GM23248 (cell line): Measurements from ENCODE around the gene SH3RF3. TPM values are rescaled to one million over a fixed set of nuclear protein-coding genes. Genes with fewer than 3 reads are reported as not detected.
A peak's percentile ranks its signal among the peaks of the same experiment; 100 is the strongest.

Experiments used
- DNase-seq: peaks from one replicate; pipeline ENCODE4 v3.0.0-alpha.2; 2015
- H2AFZ ChIP-seq: fragments of 200-600 bp; sonication (generic); 2 replicates; pipeline ENCODE4 v1.6.1; 2016; ENCODE audit warnings: antibody characterized with exemption
- H3F3A ChIP-seq: fragments of 200-600 bp; sonication (generic); 2 replicates; pipeline ENCODE4 v1.6.1; 2016; ENCODE audit warnings: mild to moderate bottlenecking, antibody characterized with exemption, mixed run types; ENCODE audit not compliant: insufficient read depth
- H3K27ac ChIP-seq: fragments of 200-600 bp; sonication (generic); 2 replicates; pipeline ENCODE4 v1.5.1; 2016; ENCODE audit warnings: mild to moderate bottlenecking
- H3K27me3 ChIP-seq: fragments of 200-600 bp; sonication (generic); replicated peaks from 2 replicates; pipeline ENCODE4 v1.6.1; 2016; ENCODE audit warnings: mild to moderate bottlenecking; ENCODE audit not compliant: insufficient read depth
- H3K36me3 ChIP-seq: fragments of 200-600 bp; sonication (generic); 2 replicates; pipeline ENCODE4 v1.6.1; 2016; ENCODE audit warnings: low read depth, mild to moderate bottlenecking
- H3K4me1 ChIP-seq: fragments of 200-600 bp; sonication (generic); 2 replicates; pipeline ENCODE4 v1.6.1; 2016; ENCODE audit warnings: mild to moderate bottlenecking; ENCODE audit not compliant: insufficient read depth
- H3K4me2 ChIP-seq: fragments of 200-600 bp; sonication (generic); one replicate; pipeline ENCODE4 v1.6.1; 2016; ENCODE audit warnings: mild to moderate bottlenecking; ENCODE audit not compliant: unreplicated experiment
- H3K4me3 ChIP-seq: fragments of 200-600 bp; sonication (generic); 2 replicates; pipeline ENCODE4 v1.5.1; 2016; ENCODE audit warnings: mild to moderate bottlenecking
- H3K79me2 ChIP-seq: fragments of 200-600 bp; sonication (generic); 2 replicates; pipeline ENCODE4 v1.6.1; 2016; ENCODE audit warnings: mild to moderate bottlenecking; ENCODE audit not compliant: insufficient read depth
- H3K9ac ChIP-seq: fragments of 200-600 bp; sonication (generic); 2 replicates; pipeline ENCODE4 v1.6.1; 2016; ENCODE audit warnings: mild to moderate bottlenecking
- H3K9me2 ChIP-seq: fragments of 200-600 bp; sonication (generic); 2 replicates; pipeline ENCODE4 v1.6.1; 2016; ENCODE audit warnings: mixed run types, mild to moderate bottlenecking, moderate library complexity; ENCODE audit not compliant: insufficient read depth
- H3K9me3 ChIP-seq: fragments of 200-600 bp; sonication (generic); one replicate; pipeline ENCODE4 v1.6.1; 2017; ENCODE audit warnings: low read depth
- H4K20me1 ChIP-seq: fragments of 200-600 bp; sonication (generic); 2 replicates; pipeline ENCODE4 v1.6.0; 2016; ENCODE audit not compliant: insufficient read depth
- EZH2 ChIP-seq: fragments of 200-600 bp; sonication (generic); IDR thresholded peaks from 2 replicates; pipeline ENCODE4 v1.6.1; 2018; ENCODE audit warnings: antibody characterized with exemption, mild to moderate bottlenecking; ENCODE audit not compliant: insufficient read depth, poor library complexity, severe bottlenecking
- EZH2phosphoT487 ChIP-seq: fragments of 200-600 bp; sonication (generic); IDR thresholded peaks from 2 replicates; pipeline ENCODE4 v1.6.1; 2018; ENCODE audit warnings: antibody characterized with exemption, moderate library complexity, mild to moderate bottlenecking, low read depth; ENCODE audit not compliant: insufficient read depth
- WGBS, 2 experiments: methylation state at CpG; one replicate each; pipeline ENCODE4 v1.1.6; 2015 to 2017; ENCODE audit warnings: low lambda C conversion rate in 2 of 2, low coverage in 1 of 2; ENCODE audit errors: missing lambda C conversion rate in 2 of 2; 5-methylcytosine and 5-hydroxymethylcytosine counted together
- in situ Hi-C: fragments of 300-500 bp; cut with MboI; formaldehyde crosslinking; loops from 2 replicates; pipeline ENCODE4 v1.15.0; 2020
- polyA plus RNA-seq: library from polyadenylated mRNA; unstranded; fragments of >200 nt; fragmentation: Nextera tagmentation; extraction: Ambion mirVana; gene quantifications from 2 replicates; pipeline ENCODE4 v1.2.1, GENCODE V29; 2016
- total RNA-seq: library from RNA; depleted of rRNA; stranded (reverse); fragments of >200 nt; shearing (Covaris generic); gene quantifications from 2 replicates; pipeline ENCODE4 v1.2.3, GENCODE V29; 2014

The SH3RF3 gene
- total and polyA plus RNA-seq, 2 experiments from 2014 or later: 1.5 to 5.2 TPM

GRCh38 chr2:109255654-109256053 lies 126.6 kb downstream of the SH3RF3 start:
- H4K20me1 ChIP-seq: no peaks in the 10 kb centered on the region

GRCh38 chr2:109256111-109256510 lies 127.1 kb downstream of the SH3RF3 start:
- Histone ChIP-seq H3K27ac (no peak overlapping the region), H3K36me3 (no peaks in the 10 kb centered on the region), H3K27me3 (no peaks in the 10 kb centered on the region), H3K9me3 (no peaks in the 10 kb centered on the region), H4K20me1 (no peaks in the 10 kb centered on the region), H3K4me2 (no peak overlapping the region), H3K9ac (no peak overlapping the region), H3K4me3 (no peak overlapping the region), H2AFZ (no peak overlapping the region), H3K9me2 (no peaks in the 10 kb centered on the region), H3K79me2 (peaks cover 16% of the 10 kb centered on the region; the same call in 1 of the 2 replicates), H3F3A (no peaks in the 10 kb centered on the region), H3K4me1 (no peaks in the 10 kb centered on the region)
- DNase-seq: no peak
- WGBS, 2 experiments: 95 to 97% methylated on average over 12 of the region's 12 CpGs
- in situ Hi-C loops: no loop called here
- TF ChIP-seq EZH2 (no peak), EZH2phosphoT487 (no peak)

More at GRCh38 chr2:109255654-109256053, 126.6 kb downstream of the SH3RF3 start:
- H3K4me2 ChIP-seq: no peak overlapping the region
- H3K27me3 ChIP-seq: no peaks in the 10 kb centered on the region
- H3K9me3 ChIP-seq: no peaks in the 10 kb centered on the region
- no peak overlapping the region for H3K4me3 ChIP-seq
- TF ChIP-seq EZH2phosphoT487: no peak
- no peak for TF ChIP-seq EZH2
- 76 to 80% methylated on average over 4 of the region's 4 CpGs for WGBS, 2 experiments
- no peak overlapping the region for H2AFZ ChIP-seq
- no peaks in the 10 kb centered on the region for H3F3A ChIP-seq
- no peak for DNase-seq
- in situ Hi-C loops: no loop called here
- no peaks in the 10 kb centered on the region for H3K36me3 ChIP-seq
- no peaks in the 10 kb centered on the region for H3K4me1 ChIP-seq
- H3K9me2 ChIP-seq: no peaks in the 10 kb centered on the region
- no peak overlapping the region for H3K27ac ChIP-seq
- peaks cover 13% of the 10 kb centered on the region; the same call in 1 of the 2 replicates for H3K79me2 ChIP-seq
- no peak overlapping the region for H3K9ac ChIP-seq

GRCh38 chr2:109256921-109257320 lies 127.9 kb downstream of the SH3RF3 start:
- no peaks in the 10 kb centered on the region for H3K4me1 ChIP-seq
- in situ Hi-C loops: no loop called here
- H3F3A ChIP-seq: no peaks in the 10 kb centered on the region
- no peaks in the 10 kb centered on the region for H3K36me3 ChIP-seq
- H3K4me2 ChIP-seq: no peak overlapping the region
- H3K4me3 ChIP-seq: no peak overlapping the region
- H3K27me3 ChIP-seq: no peaks in the 10 kb centered on the region
- no peak overlapping the region for H3K27ac ChIP-seq
- TF ChIP-seq EZH2phosphoT487: no peak
- no peak for TF ChIP-seq EZH2
- WGBS, 2 experiments: 60 to 68% methylated on average over 7 of the region's 7 CpGs
- H4K20me1 ChIP-seq: no peaks in the 10 kb centered on the region
- no peak overlapping the region for H3K9ac ChIP-seq
- H2AFZ ChIP-seq: no peak overlapping the region
- DNase-seq: peak; percentile 62
- H3K9me2 ChIP-seq: no peaks in the 10 kb centered on the region
- no peaks in the 10 kb centered on the region for H3K9me3 ChIP-seq
- peaks cover 21% of the 10 kb centered on the region; the same call in 1 of the 2 replicates for H3K79me2 ChIP-seq

GRCh38 chr2:109257653-109258052 lies 128.6 kb downstream of the SH3RF3 start:
- peak; percentile 44 for DNase-seq
- whole genome bisulfite sequencing, 2 experiments: 87 to 88% methylated on average over 3 of the region's 3 CpGs

DNA sequence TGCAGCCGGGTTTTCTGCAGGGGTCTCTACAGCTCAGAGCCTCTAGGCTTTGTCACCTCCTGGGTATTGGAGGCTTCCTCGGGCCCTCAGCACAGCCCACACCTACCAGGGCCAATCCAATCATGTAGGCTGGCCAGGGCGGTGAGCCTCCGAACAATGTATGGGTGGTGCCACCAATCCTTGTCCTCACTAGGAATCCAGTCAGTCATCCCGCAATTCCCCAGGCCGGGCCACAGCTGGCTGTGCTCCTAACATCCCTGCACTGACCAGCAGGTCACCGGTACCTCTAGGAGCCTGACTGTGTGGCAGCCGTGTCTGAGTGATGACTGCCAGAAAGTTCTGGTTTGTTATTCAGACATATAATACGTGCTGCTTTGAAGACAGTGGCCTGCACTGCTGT lies 129.4 kb downstream of the SH3RF3 start:
- Histone ChIP-seq H3F3A (no peaks in the 10 kb centered on the region), H3K79me2 (peaks cover 15% of the 10 kb centered on the region; the same call in 1 of the 2 replicates), H3K27ac (no peak overlapping the region), H3K4me2 (no peak overlapping the region), H3K9me3 (no peaks in the 10 kb centered on the region), H3K27me3 (no peaks in the 10 kb centered on the region), H2AFZ (no peak overlapping the region), H3K9me2 (no peaks in the 10 kb centered on the region), H3K4me3 (no peak overlapping the region), H4K20me1 (no peaks in the 10 kb centered on the region), H3K9ac (no peak overlapping the region), H3K36me3 (no peaks in the 10 kb centered on the region), H3K4me1 (no peaks in the 10 kb centered on the region)
- no peak for TF ChIP-seq EZH2phosphoT487
- no peak for TF ChIP-seq EZH2
- 81 to 85% methylated on average over 9 of the region's 9 CpGs for WGBS, 2 experiments
- in situ Hi-C loops: no loop called here
- no peak for DNase-seq

More at GRCh38 chr2:109257653-109258052, 128.6 kb downstream of the SH3RF3 start:
- no peaks in the 10 kb centered on the region for H3K9me3 ChIP-seq
- peaks cover 16% of the 10 kb centered on the region; the same call in 1 of the 2 replicates for H3K79me2 ChIP-seq
- H3K4me1 ChIP-seq: no peaks in the 10 kb centered on the region
- no peaks in the 10 kb centered on the region for H3K9me2 ChIP-seq
- H2AFZ ChIP-seq: no peak overlapping the region
- no peaks in the 10 kb centered on the region for H3F3A ChIP-seq
- in situ Hi-C loops: no loop called here
- TF ChIP-seq EZH2 (no peak), EZH2phosphoT487 (no peak)
- H3K4me3 ChIP-seq: no peak overlapping the region
- H3K27ac ChIP-seq: no peak overlapping the region
- no peaks in the 10 kb centered on the region for H3K36me3 ChIP-seq
- no peaks in the 10 kb centered on the region for H3K27me3 ChIP-seq
- H4K20me1 ChIP-seq: no peaks in the 10 kb centered on the region
- no peak overlapping the region for H3K9ac ChIP-seq
- H3K4me2 ChIP-seq: no peak overlapping the region
